ENCODE results near the gene ENTPD2.

DNA sequence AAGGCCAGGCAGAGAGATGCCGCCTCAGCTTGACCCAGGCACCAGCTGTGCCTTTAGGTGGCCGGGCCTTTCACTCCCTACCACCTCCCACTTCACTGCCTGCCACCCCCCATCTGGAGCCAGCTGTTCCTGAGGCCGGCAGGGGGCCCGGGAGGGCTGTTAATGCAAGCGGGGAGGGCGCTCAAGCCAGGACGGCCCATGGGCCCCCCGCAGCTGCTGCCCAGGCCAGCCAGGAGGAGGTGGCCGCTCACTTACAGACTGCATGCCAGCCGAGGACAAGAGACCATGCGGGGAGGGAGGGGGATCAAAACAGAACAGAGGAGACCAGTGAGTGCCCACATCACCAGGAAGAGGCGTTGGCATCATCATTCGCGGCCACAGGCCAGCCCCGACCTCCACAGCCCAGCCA is 30.3 kb downstream of the ENTPD2 start:
- no peak for TF ChIP-seq POLR2A (IDR thresholded peaks at IDR 0.05)
- TF ChIP-seq, protein P1, sequence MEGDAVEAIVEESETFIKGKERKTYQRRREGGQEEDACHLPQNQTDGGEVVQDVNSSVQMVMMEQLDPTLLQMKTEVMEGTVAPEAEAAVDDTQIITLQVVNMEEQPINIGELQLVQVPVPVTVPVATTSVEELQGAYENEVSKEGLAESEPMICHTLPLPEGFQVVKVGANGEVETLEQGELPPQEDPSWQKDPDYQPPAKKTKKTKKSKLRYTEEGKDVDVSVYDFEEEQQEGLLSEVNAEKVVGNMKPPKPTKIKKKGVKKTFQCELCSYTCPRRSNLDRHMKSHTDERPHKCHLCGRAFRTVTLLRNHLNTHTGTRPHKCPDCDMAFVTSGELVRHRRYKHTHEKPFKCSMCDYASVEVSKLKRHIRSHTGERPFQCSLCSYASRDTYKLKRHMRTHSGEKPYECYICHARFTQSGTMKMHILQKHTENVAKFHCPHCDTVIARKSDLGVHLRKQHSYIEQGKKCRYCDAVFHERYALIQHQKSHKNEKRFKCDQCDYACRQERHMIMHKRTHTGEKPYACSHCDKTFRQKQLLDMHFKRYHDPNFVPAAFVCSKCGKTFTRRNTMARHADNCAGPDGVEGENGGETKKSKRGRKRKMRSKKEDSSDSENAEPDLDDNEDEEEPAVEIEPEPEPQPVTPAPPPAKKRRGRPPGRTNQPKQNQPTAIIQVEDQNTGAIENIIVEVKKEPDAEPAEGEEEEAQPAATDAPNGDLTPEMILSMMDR (IDR thresholded peaks at IDR 0.05) = no peak

Measured in tibial nerve (tissue), 3 donors.